ENCODE measurements around the gene OR10V1. TPM values are rescaled to one million over a fixed set of nuclear protein-coding genes. Genes with fewer than 3 reads are reported as not detected.

The OR10V1 gene
- total and polyA plus RNA-seq, 4 donors: not detected

DNA sequence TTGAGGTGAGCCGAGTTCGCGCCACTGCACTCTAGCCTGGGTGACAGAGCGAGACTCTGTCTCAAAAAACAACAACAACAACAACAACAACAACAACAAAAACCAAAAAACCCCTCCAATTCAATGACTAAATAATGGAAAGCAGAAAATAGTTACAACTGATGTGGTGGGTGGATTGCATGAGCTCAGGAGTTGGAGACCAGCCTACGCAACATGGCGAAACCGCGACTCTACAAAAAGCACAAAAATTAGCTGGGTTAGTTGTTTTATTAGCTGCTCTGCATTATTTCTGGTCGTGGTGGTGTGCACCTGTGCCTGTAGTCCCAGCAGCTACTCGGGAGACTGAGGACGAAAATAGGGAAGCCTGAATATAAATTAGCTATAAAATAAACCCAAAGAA lies 42.2 kb downstream of the OR10V1 start:
- no peaks in the 10 kb centered on the region for H3K9me3 ChIP-seq (ENCODE audit: control insufficient read depth in 4 of 4, low read length in 3 of 4)
- H3K9ac ChIP-seq (ENCODE audit: low read depth in 1 of 2, low read length in 2 of 2): no peak overlapping the region
- H3K4me3 ChIP-seq (ENCODE audit: low read depth in 1 of 3, low read length in 3 of 3): no peak overlapping the region
- 95% methylated on average over 11 of the region's 11 CpGs for WGBS
- DNase-seq (ENCODE audit: low spot score): no peak
- peaks cover 0 to 2% (median 1%) of the 10 kb centered on the region in 4 donors for H3K36me3 ChIP-seq (ENCODE audit: control insufficient read depth in 4 of 4, insufficient read depth in 3 of 4, low read depth in 1 of 4, low read length in 3 of 4)
- H3K27me3 ChIP-seq (ENCODE audit: control insufficient read depth in 4 of 4, insufficient read depth in 4 of 4, low read length in 3 of 4): no peaks in the 10 kb centered on the region
- peak overlapping the region; percentile 39 to 100 for H3K27ac ChIP-seq (ENCODE audit: low read depth in 1 of 2, low read length in 2 of 2)
- peaks cover 6 to 51% (median 33%) of the 10 kb centered on the region in 4 donors for H3K4me1 ChIP-seq (ENCODE audit: control insufficient read depth in 4 of 4, insufficient read depth in 4 of 4, low read length in 3 of 4)
- TF ChIP-seq ZBTB33 (IDR thresholded peaks at IDR 0.05) (no peak), FOXA2 (IDR thresholded peaks at IDR 0.05) (no peak), MAX (IDR thresholded peaks at IDR 0.05) (no peak), HNF4A (conservative IDR thresholded peaks at IDR 0.05) (no peak), YY1 (IDR thresholded peaks at IDR 0.05) (no peak), HNF4G (IDR thresholded peaks at IDR 0.05) (no peak), TAF1 (conservative IDR thresholded peaks at IDR 0.05) (no peak), RAD21 (IDR thresholded peaks at IDR 0.05) (no peak), JUND (IDR thresholded peaks at IDR 0.05) (no peak), SP1 (IDR thresholded peaks at IDR 0.05) (no peak), EGR1 (IDR thresholded peaks at IDR 0.05; ENCODE audit: low read depth in 2 of 2) (no peak), GABPA (IDR thresholded peaks at IDR 0.05 in 1 of 2, conservative IDR thresholded peaks at IDR 0.05 in 1 of 2) (no peak), RXRA (IDR thresholded peaks at IDR 0.05) (no peak), NR2F2 (IDR thresholded peaks at IDR 0.05) (no peak), FOXA1 (IDR thresholded peaks at IDR 0.05) (no peak)
- TF ChIP-seq, protein P1, sequence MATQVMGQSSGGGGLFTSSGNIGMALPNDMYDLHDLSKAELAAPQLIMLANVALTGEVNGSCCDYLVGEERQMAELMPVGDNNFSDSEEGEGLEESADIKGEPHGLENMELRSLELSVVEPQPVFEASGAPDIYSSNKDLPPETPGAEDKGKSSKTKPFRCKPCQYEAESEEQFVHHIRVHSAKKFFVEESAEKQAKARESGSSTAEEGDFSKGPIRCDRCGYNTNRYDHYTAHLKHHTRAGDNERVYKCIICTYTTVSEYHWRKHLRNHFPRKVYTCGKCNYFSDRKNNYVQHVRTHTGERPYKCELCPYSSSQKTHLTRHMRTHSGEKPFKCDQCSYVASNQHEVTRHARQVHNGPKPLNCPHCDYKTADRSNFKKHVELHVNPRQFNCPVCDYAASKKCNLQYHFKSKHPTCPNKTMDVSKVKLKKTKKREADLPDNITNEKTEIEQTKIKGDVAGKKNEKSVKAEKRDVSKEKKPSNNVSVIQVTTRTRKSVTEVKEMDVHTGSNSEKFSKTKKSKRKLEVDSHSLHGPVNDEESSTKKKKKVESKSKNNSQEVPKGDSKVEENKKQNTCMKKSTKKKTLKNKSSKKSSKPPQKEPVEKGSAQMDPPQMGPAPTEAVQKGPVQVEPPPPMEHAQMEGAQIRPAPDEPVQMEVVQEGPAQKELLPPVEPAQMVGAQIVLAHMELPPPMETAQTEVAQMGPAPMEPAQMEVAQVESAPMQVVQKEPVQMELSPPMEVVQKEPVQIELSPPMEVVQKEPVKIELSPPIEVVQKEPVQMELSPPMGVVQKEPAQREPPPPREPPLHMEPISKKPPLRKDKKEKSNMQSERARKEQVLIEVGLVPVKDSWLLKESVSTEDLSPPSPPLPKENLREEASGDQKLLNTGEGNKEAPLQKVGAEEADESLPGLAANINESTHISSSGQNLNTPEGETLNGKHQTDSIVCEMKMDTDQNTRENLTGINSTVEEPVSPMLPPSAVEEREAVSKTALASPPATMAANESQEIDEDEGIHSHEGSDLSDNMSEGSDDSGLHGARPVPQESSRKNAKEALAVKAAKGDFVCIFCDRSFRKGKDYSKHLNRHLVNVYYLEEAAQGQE (IDR thresholded peaks at IDR 0.05): no peak
- TF ChIP-seq, protein P2, sequence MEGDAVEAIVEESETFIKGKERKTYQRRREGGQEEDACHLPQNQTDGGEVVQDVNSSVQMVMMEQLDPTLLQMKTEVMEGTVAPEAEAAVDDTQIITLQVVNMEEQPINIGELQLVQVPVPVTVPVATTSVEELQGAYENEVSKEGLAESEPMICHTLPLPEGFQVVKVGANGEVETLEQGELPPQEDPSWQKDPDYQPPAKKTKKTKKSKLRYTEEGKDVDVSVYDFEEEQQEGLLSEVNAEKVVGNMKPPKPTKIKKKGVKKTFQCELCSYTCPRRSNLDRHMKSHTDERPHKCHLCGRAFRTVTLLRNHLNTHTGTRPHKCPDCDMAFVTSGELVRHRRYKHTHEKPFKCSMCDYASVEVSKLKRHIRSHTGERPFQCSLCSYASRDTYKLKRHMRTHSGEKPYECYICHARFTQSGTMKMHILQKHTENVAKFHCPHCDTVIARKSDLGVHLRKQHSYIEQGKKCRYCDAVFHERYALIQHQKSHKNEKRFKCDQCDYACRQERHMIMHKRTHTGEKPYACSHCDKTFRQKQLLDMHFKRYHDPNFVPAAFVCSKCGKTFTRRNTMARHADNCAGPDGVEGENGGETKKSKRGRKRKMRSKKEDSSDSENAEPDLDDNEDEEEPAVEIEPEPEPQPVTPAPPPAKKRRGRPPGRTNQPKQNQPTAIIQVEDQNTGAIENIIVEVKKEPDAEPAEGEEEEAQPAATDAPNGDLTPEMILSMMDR (IDR thresholded peaks at IDR 0.05; ENCODE audit: low read depth, low read length, missing input control): no peak
- TF ChIP-seq, protein P3, sequence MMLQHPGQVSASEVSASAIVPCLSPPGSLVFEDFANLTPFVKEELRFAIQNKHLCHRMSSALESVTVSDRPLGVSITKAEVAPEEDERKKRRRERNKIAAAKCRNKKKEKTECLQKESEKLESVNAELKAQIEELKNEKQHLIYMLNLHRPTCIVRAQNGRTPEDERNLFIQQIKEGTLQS (IDR thresholded peaks at IDR 0.05): no peak
